ENCODE results near the gene IQCM. TPM values are rescaled to one million over a fixed set of nuclear protein-coding genes. Genes with fewer than 3 reads are reported as not detected.

IQCM gene
- polyA plus RNA-seq, 1 of the 3 experiments (the other 2 are of a cell fraction) = not detected

- H2AFZ ChIP-seq (ENCODE audit: low read depth) = no peak overlapping the region
Observed at GRCh38 chr4:149727663-149728062, 88.0 kb downstream of the IQCM start.

GRCh38 chr4:149723065-149723464 lies 92.6 kb downstream of the IQCM start:
- H3K27ac ChIP-seq (ENCODE audit: low read depth in 2 of 2, low read length in 1 of 2) = no peak overlapping the region
- H3K36me3 ChIP-seq (replicated peaks in 1 of 2; ENCODE audit: control insufficient read depth in 1 of 2, insufficient read depth in 2 of 2, low read length in 1 of 2) = no peaks in the 10 kb centered on the region
- H3K9me3 ChIP-seq = no peaks in the 10 kb centered on the region
- ChIA-PET CTCF (no interaction called here), POLR2A (no interaction called here)
- no peaks in the 10 kb centered on the region for H3K4me1 ChIP-seq (ENCODE audit: control insufficient read depth in 1 of 2, insufficient read depth in 2 of 2, low read depth in 1 of 2, low read length in 1 of 2)
- no peaks in the 10 kb centered on the region for H4K20me1 ChIP-seq (ENCODE audit: insufficient read depth)
- DNase-seq = no peak
- no peaks in the 10 kb centered on the region; the same call in 1 of the 2 replicates for H3K9me2 ChIP-seq
- TF ChIP-seq GABPA (IDR thresholded peaks at IDR 0.05; ENCODE audit: low read depth) = no peak
- TF ChIP-seq CTCF (IDR thresholded peaks at IDR 0.05) = no peak
- TF ChIP-seq JUND (IDR thresholded peaks at IDR 0.05) = no peak
- TF ChIP-seq EP300 (IDR thresholded peaks at IDR 0.05; ENCODE audit: borderline replicate concordance in 1 of 2, low read depth in 1 of 2, low read length in 1 of 2) = no peak
- no peak for TF ChIP-seq FOXM1 (IDR thresholded peaks at IDR 0.05; ENCODE audit: low read depth)
- 4% methylated on average over 2 of the region's 2 CpGs for WGBS (ENCODE audit: low lambda C conversion rate)
- H3K9ac ChIP-seq = no peak overlapping the region
- H3K27me3 ChIP-seq (ENCODE audit: insufficient read depth) = no peaks in the 10 kb centered on the region
- H3K4me2 ChIP-seq = no peak overlapping the region
- no peaks in the 10 kb centered on the region for H3F3A ChIP-seq (replicated peaks; ENCODE audit: insufficient read depth)
- H3K79me2 ChIP-seq (ENCODE audit: insufficient read depth) = no peaks in the 10 kb centered on the region
- no peak overlapping the region for H2AFZ ChIP-seq (ENCODE audit: low read depth)
- H3K4me3 ChIP-seq (ENCODE audit: low read depth in 2 of 2, low read length in 1 of 2) = no peak overlapping the region

More at GRCh38 chr4:149727663-149728062, 88.0 kb downstream of the IQCM start:
- DNase-seq = no peak
- Histone ChIP-seq H3K9ac (no peak overlapping the region), H3K4me1 (ENCODE audit: control insufficient read depth in 1 of 2, insufficient read depth in 2 of 2, low read depth in 1 of 2, low read length in 1 of 2) (no peaks in the 10 kb centered on the region), H3K36me3 (replicated peaks in 1 of 2; ENCODE audit: control insufficient read depth in 1 of 2, insufficient read depth in 2 of 2, low read length in 1 of 2) (no peaks in the 10 kb centered on the region), H3K4me3 (ENCODE audit: low read depth in 2 of 2, low read length in 1 of 2) (no peak overlapping the region), H4K20me1 (ENCODE audit: insufficient read depth) (no peaks in the 10 kb centered on the region), H3K79me2 (ENCODE audit: insufficient read depth) (no peaks in the 10 kb centered on the region), H3K27me3 (ENCODE audit: insufficient read depth) (no peaks in the 10 kb centered on the region; the same call in 1 of the 2 replicates), H3K4me2 (no peak overlapping the region), H3K27ac (ENCODE audit: low read depth in 2 of 2, low read length in 1 of 2) (no peak overlapping the region), H3K9me2 (no peaks in the 10 kb centered on the region), H3K9me3 (no peaks in the 10 kb centered on the region), H3F3A (replicated peaks; ENCODE audit: insufficient read depth) (no peaks in the 10 kb centered on the region)
- WGBS (ENCODE audit: low lambda C conversion rate) = 0% methylated on average over 1 of the region's 1 CpG
- TF ChIP-seq EP300 (IDR thresholded peaks at IDR 0.05; ENCODE audit: borderline replicate concordance in 1 of 2, low read depth in 1 of 2, low read length in 1 of 2) = no peak
- TF ChIP-seq FOXM1 (IDR thresholded peaks at IDR 0.05; ENCODE audit: low read depth) = no peak
- no peak for TF ChIP-seq RXRA (IDR thresholded peaks at IDR 0.05; ENCODE audit: borderline replicate concordance, low read depth)
- no peak for TF ChIP-seq RAD21 (IDR thresholded peaks at IDR 0.05; ENCODE audit: low read length)
- no peak for TF ChIP-seq NRF1 (IDR thresholded peaks at IDR 0.05; ENCODE audit: low read depth, low read length)
- TF ChIP-seq TEAD4 (IDR thresholded peaks at IDR 0.05; ENCODE audit: borderline replicate concordance, insufficient read depth) = no peak
- TF ChIP-seq SIN3A (IDR thresholded peaks at IDR 0.05; ENCODE audit: borderline replicate concordance, low read depth, low read length) = no peak
- TF ChIP-seq FOSL2 (IDR thresholded peaks at IDR 0.05; ENCODE audit: borderline replicate concordance, low read depth) = no peak
- TF ChIP-seq YY1 (IDR thresholded peaks at IDR 0.05; ENCODE audit: low read depth) = no peak
- no peak for TF ChIP-seq NFIC (IDR thresholded peaks at IDR 0.05; ENCODE audit: borderline replicate concordance)
- TF ChIP-seq MAX (IDR thresholded peaks at IDR 0.05; ENCODE audit: low read depth) = no peak
- TF ChIP-seq JUND (IDR thresholded peaks at IDR 0.05) = no peak
- TF ChIP-seq GABPA (IDR thresholded peaks at IDR 0.05; ENCODE audit: low read depth) = no peak
- CTCF ChIA-PET = interaction anchor here (0.6 kb wide), 1 partner anchor 20 kb away, joined by 3 read pairs; no protein-coding TSS in a partner anchor
- POLR2A ChIA-PET = no interaction called here

All from SK-N-SH (cell line).